ENCODE measurements around the gene PRCC.

DNA sequence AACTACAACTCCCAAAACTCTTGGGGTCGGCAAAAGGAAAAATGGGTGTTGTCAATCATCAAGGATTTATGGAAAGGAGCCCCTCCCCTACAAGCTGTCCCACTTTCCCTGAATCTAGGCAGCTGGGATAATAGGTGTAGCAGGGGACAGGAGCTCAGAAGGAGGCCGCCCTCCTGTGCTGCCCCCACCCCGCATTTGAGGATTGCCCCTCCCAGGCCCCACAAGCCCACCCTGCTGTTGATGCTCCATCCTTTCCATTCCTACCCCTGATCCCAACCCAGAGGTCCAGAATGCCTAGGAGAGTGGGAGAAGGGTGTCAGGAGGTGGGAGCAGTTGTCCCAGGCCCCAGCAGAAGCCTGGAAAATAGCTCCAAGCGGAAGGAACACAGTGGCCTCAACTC lies 24.5 kb upstream of the PRCC start:
- TF ChIP-seq, protein P1, sequence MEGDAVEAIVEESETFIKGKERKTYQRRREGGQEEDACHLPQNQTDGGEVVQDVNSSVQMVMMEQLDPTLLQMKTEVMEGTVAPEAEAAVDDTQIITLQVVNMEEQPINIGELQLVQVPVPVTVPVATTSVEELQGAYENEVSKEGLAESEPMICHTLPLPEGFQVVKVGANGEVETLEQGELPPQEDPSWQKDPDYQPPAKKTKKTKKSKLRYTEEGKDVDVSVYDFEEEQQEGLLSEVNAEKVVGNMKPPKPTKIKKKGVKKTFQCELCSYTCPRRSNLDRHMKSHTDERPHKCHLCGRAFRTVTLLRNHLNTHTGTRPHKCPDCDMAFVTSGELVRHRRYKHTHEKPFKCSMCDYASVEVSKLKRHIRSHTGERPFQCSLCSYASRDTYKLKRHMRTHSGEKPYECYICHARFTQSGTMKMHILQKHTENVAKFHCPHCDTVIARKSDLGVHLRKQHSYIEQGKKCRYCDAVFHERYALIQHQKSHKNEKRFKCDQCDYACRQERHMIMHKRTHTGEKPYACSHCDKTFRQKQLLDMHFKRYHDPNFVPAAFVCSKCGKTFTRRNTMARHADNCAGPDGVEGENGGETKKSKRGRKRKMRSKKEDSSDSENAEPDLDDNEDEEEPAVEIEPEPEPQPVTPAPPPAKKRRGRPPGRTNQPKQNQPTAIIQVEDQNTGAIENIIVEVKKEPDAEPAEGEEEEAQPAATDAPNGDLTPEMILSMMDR (conservative IDR thresholded peaks at IDR 0.05): no peak
- TF ChIP-seq ZFX (IDR thresholded peaks at IDR 0.05): no peak
